Sigmoid colon (tissue), 4 donors: Measurements from ENCODE around the gene RBFOX2.

Experiments
- EP300 ChIP-seq, 4 donors: sonication (generic); formaldehyde crosslinking; IDR thresholded peaks; one replicate each; pipeline ENCODE4 v1.6.1; 2017; ENCODE audit warnings: antibody characterized with exemption in 4 of 4
- POLR2A ChIP-seq, 2 donors: fragments of 450-650 bp; IDR thresholded peaks; one replicate each; pipeline ENCODE4 v1.6.1; 2016; ENCODE audit warnings: antibody characterized with exemption in 2 of 2, mild to moderate bottlenecking in 2 of 2, moderate library complexity in 2 of 2
- POLR2AphosphoS5 ChIP-seq, 4 donors: sonication (generic); formaldehyde crosslinking; IDR thresholded peaks; one replicate each; pipeline ENCODE4 v1.6.1; 2017; ENCODE audit warnings: antibody characterized with exemption in 4 of 4
- TF ChIP-seq, protein P1 (sequence below), 4 experiments: fragments of 450-650 bp in 3 of 4; fragments of 200-600 bp in 1 of 4; IDR thresholded peaks; one replicate each; pipeline ENCODE4 v1.5.1; 2016 to 2019; ENCODE audit warnings: antibody characterized with exemption in 4 of 4, mild to moderate bottlenecking in 3 of 4, moderate library complexity in 2 of 4

DNA sequence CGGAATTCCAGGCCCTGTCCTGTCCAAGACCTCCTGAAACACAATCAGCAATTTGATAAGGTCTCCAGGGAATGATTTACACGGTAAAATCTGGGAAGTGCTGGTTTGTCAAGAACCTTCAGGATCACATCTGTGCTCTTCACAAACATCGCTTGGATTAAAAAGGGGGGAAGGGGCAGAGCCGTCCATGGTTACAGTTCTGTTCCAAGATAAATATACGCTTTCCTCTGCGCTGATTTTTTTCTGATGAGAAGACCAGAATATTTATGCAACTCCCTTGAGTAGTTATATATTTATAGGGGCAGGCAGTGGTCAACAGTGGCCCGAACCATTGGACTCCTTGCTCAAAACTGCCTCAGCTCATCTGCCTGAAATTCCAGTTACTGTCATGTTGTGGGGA lies 320.2 kb downstream of the RBFOX2 start:
- TF ChIP-seq, protein P1, sequence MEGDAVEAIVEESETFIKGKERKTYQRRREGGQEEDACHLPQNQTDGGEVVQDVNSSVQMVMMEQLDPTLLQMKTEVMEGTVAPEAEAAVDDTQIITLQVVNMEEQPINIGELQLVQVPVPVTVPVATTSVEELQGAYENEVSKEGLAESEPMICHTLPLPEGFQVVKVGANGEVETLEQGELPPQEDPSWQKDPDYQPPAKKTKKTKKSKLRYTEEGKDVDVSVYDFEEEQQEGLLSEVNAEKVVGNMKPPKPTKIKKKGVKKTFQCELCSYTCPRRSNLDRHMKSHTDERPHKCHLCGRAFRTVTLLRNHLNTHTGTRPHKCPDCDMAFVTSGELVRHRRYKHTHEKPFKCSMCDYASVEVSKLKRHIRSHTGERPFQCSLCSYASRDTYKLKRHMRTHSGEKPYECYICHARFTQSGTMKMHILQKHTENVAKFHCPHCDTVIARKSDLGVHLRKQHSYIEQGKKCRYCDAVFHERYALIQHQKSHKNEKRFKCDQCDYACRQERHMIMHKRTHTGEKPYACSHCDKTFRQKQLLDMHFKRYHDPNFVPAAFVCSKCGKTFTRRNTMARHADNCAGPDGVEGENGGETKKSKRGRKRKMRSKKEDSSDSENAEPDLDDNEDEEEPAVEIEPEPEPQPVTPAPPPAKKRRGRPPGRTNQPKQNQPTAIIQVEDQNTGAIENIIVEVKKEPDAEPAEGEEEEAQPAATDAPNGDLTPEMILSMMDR (IDR thresholded peaks at IDR 0.05), result no peak
- TF ChIP-seq POLR2AphosphoS5 (IDR thresholded peaks at IDR 0.05), result no peak
- no peak for TF ChIP-seq POLR2A (IDR thresholded peaks at IDR 0.05)
- no peak for TF ChIP-seq EP300 (IDR thresholded peaks at IDR 0.05)
